ENCODE results near the gene NRL.
A peak's percentile ranks its signal among the peaks of the same experiment; 100 is the strongest.

DNA sequence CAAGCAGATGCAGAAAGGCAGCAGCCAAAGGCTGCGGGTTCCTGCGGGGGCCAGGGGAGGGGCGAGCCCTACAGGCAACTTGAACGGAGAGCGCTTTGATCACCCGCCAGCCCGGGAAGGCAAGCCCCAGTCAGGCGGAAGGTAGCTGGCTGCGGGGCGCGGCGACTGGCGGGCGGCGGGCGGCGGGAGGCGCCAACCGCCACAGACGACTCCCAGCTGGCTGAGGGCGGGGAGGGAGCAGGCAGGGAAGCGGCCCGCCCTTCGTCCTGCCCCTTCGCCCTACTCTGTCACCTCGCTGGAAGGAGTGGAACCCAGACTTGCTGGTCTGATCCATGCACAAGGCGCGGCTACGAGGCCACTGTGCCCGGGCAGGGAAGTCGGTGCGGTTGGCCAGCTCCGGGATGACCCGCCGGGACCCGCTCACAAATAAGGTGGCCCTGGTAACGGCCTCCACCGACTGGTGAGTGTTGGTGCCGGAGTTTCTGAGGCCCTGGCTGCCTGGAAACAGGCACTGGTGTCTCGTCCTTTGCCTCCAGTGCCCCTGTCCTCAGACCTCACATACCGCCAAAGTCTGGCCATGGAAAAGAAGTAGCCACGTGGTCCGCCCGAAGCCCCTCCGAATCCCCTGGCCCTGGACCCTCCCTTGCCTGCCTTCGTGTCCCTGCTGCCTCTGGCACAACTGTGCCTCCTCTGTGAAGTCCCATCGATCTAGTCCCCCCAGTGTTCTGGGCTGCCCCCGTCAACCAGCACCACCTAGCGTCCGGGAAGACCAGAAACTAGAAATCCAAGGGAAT is 78.4 kb downstream of the NRL start:
- TF ChIP-seq REST (IDR thresholded peaks at IDR 0.05; ENCODE audit: insufficient read depth in 1 of 2, low read depth in 2 of 2, low read length in 1 of 2) = no peak
- no peak for TF ChIP-seq POLR2AphosphoS5 (IDR thresholded peaks at IDR 0.05; ENCODE audit: low read depth, low read length)
- peak; percentile 85 for TF ChIP-seq CTCF (IDR thresholded peaks at IDR 0.05)
